PC-3 (cell line): ENCODE results near the gene APCDD1L. TPM values are rescaled to one million over a fixed set of nuclear protein-coding genes. Genes with fewer than 3 reads are reported as not detected.

Source experiments
- ATAC-seq: fragments of 200-7000 bp; cut with Tn5 transposase; 2 replicates; pipeline ENCODE4 v1.9.1; 2020; ENCODE audit warnings: mild to moderate bottlenecking, moderate library complexity
- BruUV-seq: library from RNA; stranded (reverse); fragments of 400-500 nt; replicated peaks from 2 replicates; lab custom pipeline; 2021; lab: Mats Ljungman, UMichigan
- CTCF ChIA-PET: fragments of 300-600 bp; sonication (Branson Sonifier 250); formaldehyde crosslinking; loops from one replicate; lab custom pipeline; 2022; ENCODE audit warnings: antibody characterized with exemption; lab: Charles Lee
- POLR2A ChIA-PET: fragments of 300-600 bp; sonication (Branson Sonifier 250); formaldehyde crosslinking; loops from one replicate; lab custom pipeline; 2022; ENCODE audit warnings: antibody characterized with exemption; ENCODE audit not compliant: unreplicated experiment; lab: Charles Lee
- DNase-seq: peaks from one replicate; pipeline ENCODE4 v3.0.0-alpha.2; 2015
- H2AFZ ChIP-seq: fragments of 300-600 bp; sonication (generic); 2 replicates; pipeline ENCODE4 v1.6.0; 2016; ENCODE audit warnings: antibody characterized with exemption, low read length
- H3F3A ChIP-seq: fragments of 300-600 bp; sonication (generic); one replicate; pipeline ENCODE4 v1.6.0; 2017; ENCODE audit warnings: antibody characterized with exemption, low read length, control low read depth, mild to moderate bottlenecking; ENCODE audit not compliant: unreplicated experiment
- H3K27ac ChIP-seq: fragments of 300-600 bp; sonication (generic); 2 replicates; pipeline ENCODE4 v1.5.1; 2016; ENCODE audit warnings: mild to moderate bottlenecking, low read length
- H3K27me3 ChIP-seq: fragments of 300-600 bp; sonication (generic); 2 replicates; pipeline ENCODE4 v1.6.1; 2016; ENCODE audit warnings: low read length, mixed read lengths
- H3K36me3 ChIP-seq: fragments of 300-600 bp; sonication (generic); 2 replicates; pipeline ENCODE4 v1.6.1; 2016; ENCODE audit warnings: low read depth, mixed run types, low read length, mixed read lengths
- H3K4me1 ChIP-seq: fragments of 300-600 bp; sonication (generic); 2 replicates; pipeline ENCODE4 v1.5.1; 2016; ENCODE audit warnings: low read length; ENCODE audit not compliant: insufficient read depth
- H3K4me2 ChIP-seq: fragments of 300-600 bp; sonication (generic); 2 replicates; pipeline ENCODE4 v1.6.0; 2016; ENCODE audit warnings: low read length
- H3K4me3 ChIP-seq: fragments of 300-600 bp; sonication (generic); 2 replicates; pipeline ENCODE4 v1.5.1; 2016; ENCODE audit warnings: mild to moderate bottlenecking, low read length, mixed read lengths
- H3K79me2 ChIP-seq: fragments of 300-600 bp; sonication (generic); 2 replicates; pipeline ENCODE4 v1.6.1; 2017; ENCODE audit warnings: low read length, mixed read lengths
- H3K9ac ChIP-seq: fragments of 300-600 bp; sonication (generic); 2 replicates; pipeline ENCODE4 v1.6.0; 2016; ENCODE audit warnings: mild to moderate bottlenecking, low read length
- H3K9me2 ChIP-seq: fragments of 300-600 bp; sonication (generic); replicated peaks from 2 replicates; pipeline ENCODE4 v1.6.1; 2016; ENCODE audit warnings: mixed run types, low read length, mixed read lengths
- H3K9me3 ChIP-seq: fragments of 300-600 bp; sonication (generic); 2 replicates; pipeline ENCODE4 v1.6.1; 2016; ENCODE audit warnings: low read length, mixed read lengths
- H4K20me1 ChIP-seq: fragments of 300-600 bp; sonication (generic); 2 replicates; pipeline ENCODE4 v1.6.1; 2016; ENCODE audit warnings: low read length, mixed read lengths
- CTCF ChIP-seq: fragments of 300-600 bp; sonication (generic); conservative IDR thresholded peaks from 2 replicates; pipeline ENCODE4 v1.5.1; 2017; ENCODE audit warnings: antibody characterized with exemption, low read depth, mild to moderate bottlenecking, low read length
- EZH2 ChIP-seq: fragments of 300-600 bp; sonication (generic); IDR thresholded peaks from one replicate; pipeline ENCODE4 v1.6.1; 2017; ENCODE audit warnings: antibody characterized with exemption, mild to moderate bottlenecking, low read length; ENCODE audit not compliant: unreplicated experiment
- EZH2phosphoT487 ChIP-seq: fragments of 300-600 bp; sonication (generic); IDR thresholded peaks from 2 replicates; pipeline ENCODE4 v1.6.1; 2018; ENCODE audit warnings: mild to moderate bottlenecking, antibody characterized with exemption, low read length, borderline replicate concordance
- intact Hi-C: fragments of 100-400 bp; cut with micrococcal nuclease; formaldehyde crosslinking; loops from 2 replicates; pipeline ENCODE4 v1.9.0; 2023
- total RNA-seq: library from RNA; depleted of rRNA; stranded (reverse); fragments of >200 nt; gene quantifications from 2 replicates; pipeline ENCODE4 v1.2.3, GENCODE V29; 2014

Gene APCDD1L
- total RNA-seq, 1 experiment from 2014 or later = 2.0 TPM

- intact Hi-C loops = no loop called here
- no peaks in the 10 kb centered on the region for H3K4me1 ChIP-seq
- no peaks in the 10 kb centered on the region for H3K9me3 ChIP-seq
- no peaks in the 10 kb centered on the region for H3K79me2 ChIP-seq
- no peaks in the 10 kb centered on the region for H4K20me1 ChIP-seq
- ChIA-PET POLR2A (no interaction called here), CTCF (no interaction called here)
- peak; percentile 38 for DNase-seq
- H3K9ac ChIP-seq = no peak overlapping the region
- BruUV-seq = no TSS peak
- no peak overlapping the region for H3K4me2 ChIP-seq
- H3K9me2 ChIP-seq = no peaks in the 10 kb centered on the region
- no peak for TF ChIP-seq EZH2
- TF ChIP-seq CTCF = no peak
- TF ChIP-seq EZH2phosphoT487 = no peak
- H2AFZ ChIP-seq = no peak overlapping the region
- H3K4me3 ChIP-seq = no peak overlapping the region
- no peaks in the 10 kb centered on the region; the same call in 1 of the 2 replicates for H3K36me3 ChIP-seq
- H3K27ac ChIP-seq = no peak overlapping the region
- H3K27me3 ChIP-seq = no peaks in the 10 kb centered on the region
- no peaks in the 10 kb centered on the region for H3F3A ChIP-seq
- ATAC-seq = peak; percentile 60
These were observed 58.0 kb downstream of the APCDD1L start for GRCh38 chr20:58457083-58457695.

GRCh38 chr20:58454460-58454859, 60.7 kb downstream of the APCDD1L start:
- intact Hi-C loops = loop anchor here (5.0 kb wide), 1 partner anchor 942 kb away; no protein-coding TSS in a partner anchor
- Histone ChIP-seq H3K36me3 (no peaks in the 10 kb centered on the region; the same call in none of the 2 replicates), H3K79me2 (no peaks in the 10 kb centered on the region), H3K27ac (no peak overlapping the region), H3K27me3 (no peaks in the 10 kb centered on the region), H2AFZ (no peak overlapping the region), H4K20me1 (no peaks in the 10 kb centered on the region), H3K4me1 (no peaks in the 10 kb centered on the region), H3K4me2 (no peak overlapping the region), H3K4me3 (no peak overlapping the region), H3K9me2 (no peaks in the 10 kb centered on the region), H3K9ac (no peak overlapping the region), H3F3A (no peaks in the 10 kb centered on the region), H3K9me3 (no peaks in the 10 kb centered on the region)
- DNase-seq = no peak
- ChIA-PET CTCF (no interaction called here), POLR2A (interaction anchor here (0.7 kb wide), 1 partner anchor 962 kb away, joined by 3 read pairs; no protein-coding TSS in a partner anchor)
- TF ChIP-seq EZH2phosphoT487 (no peak), EZH2 (no peak), CTCF (no peak)
- BruUV-seq = no TSS peak
- no peak for ATAC-seq

- Histone ChIP-seq H3K27me3 (no peaks in the 10 kb centered on the region), H3K9me3 (no peaks in the 10 kb centered on the region), H3K4me1 (no peaks in the 10 kb centered on the region), H3K79me2 (no peaks in the 10 kb centered on the region), H3K4me3 (no peak overlapping the region), H3K36me3 (peaks cover 7% of the 10 kb centered on the region), H3F3A (no peaks in the 10 kb centered on the region), H2AFZ (no peak overlapping the region), H3K9ac (no peak overlapping the region), H3K4me2 (no peak overlapping the region), H3K27ac (no peak overlapping the region), H3K9me2 (no peaks in the 10 kb centered on the region), H4K20me1 (no peaks in the 10 kb centered on the region)
- ATAC-seq (no peak), DNase-seq (no peak)
- intact Hi-C loops = loop anchor here (5.0 kb wide), 1 partner anchor 941 kb away; no protein-coding TSS in a partner anchor
- BruUV-seq = no TSS peak
- CTCF ChIA-PET = interaction anchor here (0.5 kb wide), 1 partner anchor 1074 kb away, joined by 5 read pairs; no protein-coding TSS in a partner anchor
- no peak for TF ChIP-seq CTCF
- TF ChIP-seq EZH2phosphoT487 = no peak
- no peak for TF ChIP-seq EZH2
- POLR2A ChIA-PET = no interaction called here
These were observed 61.8 kb downstream of the APCDD1L start for GRCh38 chr20:58453391-58453790.
